H1 (cell line): ENCODE results near the gene SEMA3F. TPM values are rescaled to one million over a fixed set of nuclear protein-coding genes. Genes with fewer than 3 reads are reported as not detected.

ENCODE experiments used
- CTCF ChIA-PET: fragments of 300-600 bp; sonication (Branson Sonifier 250); formaldehyde crosslinking; loops from one replicate; lab custom pipeline; 2021; ENCODE audit not compliant: partially characterized antibody; lab: Charles Lee
- POLR2A ChIA-PET: fragments of 300-600 bp; sonication (Branson Sonifier 250); formaldehyde crosslinking; loops from one replicate; lab custom pipeline; 2021; ENCODE audit warnings: inconsistent platforms; ENCODE audit not compliant: partially characterized antibody; lab: Charles Lee
- DNase-seq, 2 experiments: peaks; one replicate each; pipeline versions ENCODE4 v3.0.0 to v3.0.0-alpha.2; 2010 to 2022; ENCODE audit warnings: low spot score in 2 of 2, low read depth in 1 of 2, mixed read lengths in 1 of 2
- FAIRE-seq: peaks from 2 replicates; lab custom pipeline; 2011; peaks lifted over from hg19 to GRCh38; lab: Jason Lieb, UNC
- H2AFZ ChIP-seq: 2 replicates; pipeline ENCODE4 v1.8.1; 2012; ENCODE audit warnings: low read length, inconsistent platforms
- H2AK5ac ChIP-seq: 2 replicates; pipeline ENCODE4 v1.6.1; 2013; ENCODE audit warnings: low read depth, low read length
- H2BK120ac ChIP-seq: replicated peaks from 2 replicates; pipeline ENCODE3; 2013; ENCODE audit warnings: low read depth, low read length, inconsistent platforms
- H2BK12ac ChIP-seq: 2 replicates; pipeline ENCODE4 v1.6.1; 2013; ENCODE audit warnings: low read depth, low read length
- H2BK15ac ChIP-seq: 2 replicates; pipeline ENCODE4 v1.6.1; 2013; ENCODE audit warnings: low read length
- H2BK20ac ChIP-seq: 2 replicates; pipeline ENCODE4 v1.6.1; 2013; ENCODE audit warnings: low read length
- H2BK5ac ChIP-seq: 2 replicates; pipeline ENCODE4 v1.6.1; 2013; ENCODE audit warnings: low read depth, low read length
- H3K14ac ChIP-seq: 2 replicates; pipeline ENCODE4 v1.6.1; 2013; ENCODE audit warnings: inconsistent platforms; ENCODE audit not compliant: insufficient read length
- H3K18ac ChIP-seq: 2 replicates; pipeline ENCODE4 v1.6.1; 2013; ENCODE audit warnings: low read length; ENCODE audit errors: extremely low read depth
- H3K23ac ChIP-seq: 2 replicates; pipeline ENCODE4 v1.6.1; 2013; ENCODE audit warnings: inconsistent platforms; ENCODE audit not compliant: insufficient read length
- H3K23me2 ChIP-seq: 2 replicates; pipeline ENCODE4 v1.6.1; 2013; ENCODE audit warnings: low read depth, low read length
- H3K27ac ChIP-seq: 2 replicates; pipeline ENCODE4 v1.6.1; 2011; ENCODE audit warnings: low read depth, low read length, inconsistent platforms
- H3K27me3 ChIP-seq, 4 experiments: replicated peaks in 1 of 4; 1 replicate in 1 of 4; 2 replicates in 3 of 4; pipeline versions ENCODE4 v1.6.1 to v1.8.1; 2011 to 2013; ENCODE audit warnings: low read length in 3 of 4, mild to moderate bottlenecking in 3 of 4, inconsistent platforms in 2 of 4, mixed read lengths in 2 of 4, moderate library complexity in 1 of 4; ENCODE audit not compliant: control insufficient read depth in 3 of 4, insufficient read depth in 3 of 4; ENCODE audit errors: extremely low read depth in 1 of 4
- H3K36me3 ChIP-seq, 4 experiments: 2 replicates each; pipeline versions ENCODE4 v1.6.1 to v1.8.1; 2011 to 2013; ENCODE audit warnings: mild to moderate bottlenecking in 4 of 4, low read length in 3 of 4, moderate library complexity in 2 of 4, control low read depth in 1 of 4, inconsistent platforms in 1 of 4; ENCODE audit not compliant: insufficient read depth in 4 of 4, control insufficient read depth in 2 of 4
- H3K4ac ChIP-seq: replicated peaks from 2 replicates; pipeline ENCODE3; 2013; ENCODE audit warnings: low read length, low read depth, mixed read lengths, inconsistent platforms; ENCODE audit not compliant: insufficient read length
- H3K4me1 ChIP-seq, 4 experiments: replicated peaks in 1 of 4; 1 replicate in 1 of 4; 2 replicates in 3 of 4; pipeline versions ENCODE4 v1.6.1 to v1.8.1; 2011 to 2013; ENCODE audit warnings: low read length in 3 of 4, inconsistent platforms in 2 of 4, mixed read lengths in 1 of 4; ENCODE audit not compliant: insufficient read depth in 4 of 4, control insufficient read depth in 3 of 4
- H3K4me2 ChIP-seq, 2 experiments: 2 replicates each; pipeline versions ENCODE4 v1.6.1 to v1.8.1; 2011 to 2013; ENCODE audit warnings: low read depth in 2 of 2, low read length in 2 of 2, control low read depth in 1 of 2, inconsistent platforms in 1 of 2, mild to moderate bottlenecking in 1 of 2; ENCODE audit not compliant: insufficient read depth in 1 of 2
- H3K4me3 ChIP-seq, 4 experiments: fragments of 200-600, 300-600 bp in 1 of 4; sonication (generic), shearing (Covaris generic), sonication (Bioruptor Twin) in 1 of 4; 2 replicates each; pipeline versions ENCODE4 v1.5.1 to v1.8.1; 2011 to 2016; ENCODE audit warnings: low read length in 4 of 4, low read depth in 3 of 4, control low read depth in 2 of 4, inconsistent platforms in 2 of 4, mild to moderate bottlenecking in 2 of 4, mixed read lengths in 1 of 4, moderate library complexity in 1 of 4; ENCODE audit not compliant: insufficient read depth in 2 of 4; ENCODE audit errors: extremely low read depth in 1 of 4
- H3K56ac ChIP-seq: replicated peaks from 2 replicates; pipeline ENCODE3; 2013; ENCODE audit warnings: low read depth, mild to moderate bottlenecking, mixed read lengths, low read length, inconsistent platforms; ENCODE audit not compliant: insufficient read length
- H3K79me1 ChIP-seq: 2 replicates; pipeline ENCODE4 v1.6.1; 2013; ENCODE audit warnings: low read depth, low read length, control low read depth
- H3K79me2 ChIP-seq, 2 experiments: 2 replicates each; pipeline versions ENCODE4 v1.6.1 to v1.8.1; 2012 to 2013; ENCODE audit warnings: low read length in 2 of 2, mild to moderate bottlenecking in 2 of 2, inconsistent platforms in 1 of 2; ENCODE audit not compliant: insufficient read depth in 2 of 2, control insufficient read depth in 1 of 2
- H3K9ac ChIP-seq, 4 experiments: replicated peaks in 1 of 4; 1 replicate in 1 of 4; 2 replicates in 3 of 4; pipeline versions ENCODE4 v1.6.1 to v1.8.1; 2011 to 2013; ENCODE audit warnings: low read depth in 3 of 4, low read length in 3 of 4, control low read depth in 2 of 4, mild to moderate bottlenecking in 2 of 4, moderate library complexity in 2 of 4, inconsistent platforms in 1 of 4; ENCODE audit errors: extremely low read depth in 1 of 4
- H3K9me3 ChIP-seq, 2 experiments: 2 replicates each; pipeline versions ENCODE4 v1.6.1 to v1.8.1; 2012 to 2013; ENCODE audit warnings: mild to moderate bottlenecking in 2 of 2, moderate library complexity in 2 of 2, control low read depth in 1 of 2, inconsistent platforms in 1 of 2, low read depth in 1 of 2, low read length in 1 of 2, mixed read lengths in 1 of 2; ENCODE audit not compliant: insufficient read depth in 2 of 2
- H4K20me1 ChIP-seq, 2 experiments: replicated peaks in 1 of 2; 2 replicates each; pipeline versions ENCODE3 to v1.8.1; 2011 to 2013; ENCODE audit warnings: inconsistent platforms in 2 of 2, low read length in 2 of 2, mild to moderate bottlenecking in 1 of 2; ENCODE audit not compliant: insufficient read depth in 2 of 2, control insufficient read depth in 1 of 2
- H4K5ac ChIP-seq: 2 replicates; pipeline ENCODE4 v1.6.1; 2013; ENCODE audit warnings: low read length, low read depth, mixed read lengths, inconsistent platforms; ENCODE audit not compliant: insufficient read length
- H4K8ac ChIP-seq: 2 replicates; pipeline ENCODE4 v1.8.0; 2013; ENCODE audit warnings: mild to moderate bottlenecking, moderate library complexity, low read length, inconsistent platforms; ENCODE audit not compliant: insufficient read depth; ENCODE audit errors: extremely low read depth
- H4K91ac ChIP-seq: replicated peaks from 2 replicates; pipeline ENCODE3; 2013; ENCODE audit warnings: low read length, mixed read lengths, inconsistent platforms; ENCODE audit not compliant: insufficient read length
- CREB1 ChIP-seq: IDR thresholded peaks from 2 replicates; pipeline ENCODE4 v1.6.1; 2012; ENCODE audit warnings: inconsistent platforms
- GABPA ChIP-seq: IDR thresholded peaks from 2 replicates; pipeline ENCODE4 v1.6.1; 2011; ENCODE audit warnings: mild to moderate bottlenecking, low read length, moderate library complexity, borderline replicate concordance; ENCODE audit not compliant: insufficient read depth
- HDAC2 ChIP-seq, 2 experiments: fragments of 300-600 bp in 1 of 2; sonication (generic) in 1 of 2; IDR thresholded peaks; 2 replicates each; pipeline ENCODE4 v1.6.1; 2011 to 2012; ENCODE audit warnings: low read depth in 2 of 2, low read length in 2 of 2, mild to moderate bottlenecking in 2 of 2, moderate library complexity in 2 of 2, borderline replicate concordance in 1 of 2, inconsistent platforms in 1 of 2
- HDAC6 ChIP-seq: IDR thresholded peaks from one replicate; pipeline ENCODE4 v1.7.1; 2012; ENCODE audit warnings: low read depth, mild to moderate bottlenecking, inconsistent platforms, low read length, moderate library complexity
- MAX ChIP-seq: IDR thresholded peaks from 2 replicates; pipeline ENCODE4 v1.6.1; 2012; ENCODE audit warnings: inconsistent platforms
- SP4 ChIP-seq: IDR thresholded peaks from 2 replicates; pipeline ENCODE4 v1.6.1; 2012; ENCODE audit warnings: low read length, inconsistent platforms
- SRF ChIP-seq: IDR thresholded peaks from 2 replicates; pipeline ENCODE4 v1.6.1; 2011; ENCODE audit warnings: mild to moderate bottlenecking, low read depth, low read length, moderate library complexity
- TBP ChIP-seq: IDR thresholded peaks from 2 replicates; pipeline ENCODE4 v1.6.1; 2011; ENCODE audit warnings: low read depth, low read length, improper control_type of control experiment
- ZNF274 ChIP-seq: IDR thresholded peaks from 2 replicates; pipeline ENCODE4 v1.7.0; 2012; ENCODE audit warnings: low read length, borderline replicate concordance; ENCODE audit errors: extremely low read depth
- WGBS, 2 experiments: shearing (Covaris generic) in 1 of 2; methylation state at CpG; one replicate each; pipeline versions ENCODE4 v1.1.6 to v1.1.7; 2013 to 2015; ENCODE audit warnings: low lambda C conversion rate in 2 of 2, mixed read lengths in 2 of 2, inconsistent platforms in 1 of 2, low coverage in 1 of 2, missing lambda C conversion rate in 1 of 2; ENCODE audit not compliant: insufficient replicate concordance in 2 of 2, insufficient coverage in 1 of 2, insufficient read length in 1 of 2; ENCODE audit errors: extremely low coverage in 1 of 2, missing lambda C conversion rate in 1 of 2; 5-methylcytosine and 5-hydroxymethylcytosine counted together
- polyA plus RNA-seq, 7 experiments: library from polyadenylated mRNA; depleted of rRNA in 3 of 7; stranded (reverse) in 5 of 7; unstranded in 2 of 7; fragments of >200 nt in 5 of 7; fragments of 200-250 nt in 2 of 7; gene quantifications; 1 replicate in 5 of 7; 2 replicates in 1 of 7; 4 replicates in 1 of 7; pipeline versions ENCODE4 v1.2.1 to v1.2.3, GENCODE V29; 2011 to 2013; ENCODE audit warnings: missing spikeins in 2 of 7, mixed read lengths in 2 of 7
- total RNA-seq: library from RNA; stranded (reverse); fragmentation: NEBNext Ultra II Directional; extraction: Animal tissue kit (Norgen Biotek cat#: 25700); gene quantifications from 2 replicates; pipeline ENCODE4 v1.2.1, GENCODE V29; 2021

The SEMA3F gene
- total and polyA plus RNA-seq, 2 of the 8 experiments (the other 6 are each of a cell fraction or from before 2014, with no cell fraction given): 20.3 to 37.0 TPM

GRCh38 chr3:50168388-50168787 lies 13.3 kb downstream of the SEMA3F start:
- H3K18ac ChIP-seq: no peak overlapping the region
- FAIRE-seq (no peak), DNase-seq (no peak)
- POLR2A ChIA-PET: interaction anchor here (0.6 to 3.0 kb wide), 4 partner anchors 10 to 255 kb away, joined by 3 to 11 read pairs (median 5); no protein-coding TSS in a partner anchor
- no peaks in the 10 kb centered on the region for H3K27me3 ChIP-seq
- H2AK5ac ChIP-seq: no peak overlapping the region
- H4K5ac ChIP-seq: no peak overlapping the region
- WGBS, 2 experiments: 94% methylated on average over 9 of the region's 9 CpGs; no CpG with 5 or more reads in 1 of the 2 experiments
- H2BK20ac ChIP-seq: no peak overlapping the region
- CTCF ChIA-PET: interaction anchor here (0.6 to 25.0 kb wide), 5 partner anchors 22 to 78 kb away, joined by 3 to 299 read pairs (median 7); partner anchors contain the start of gene GNAT1
- no peak overlapping the region for H3K23ac ChIP-seq
- no peak for TF ChIP-seq ZNF274
- no peak for TF ChIP-seq HDAC6
- TF ChIP-seq SP4: no peak
- no peak for TF ChIP-seq HDAC2 (IDR thresholded peaks at IDR 0.05; ENCODE audit: borderline replicate concordance in 1 of 2, low read depth in 2 of 2, low read length in 2 of 2)
- TF ChIP-seq MAX: no peak
- no peak for TF ChIP-seq TBP
- TF ChIP-seq SRF: no peak
- no peak for TF ChIP-seq GABPA
- TF ChIP-seq CREB1: no peak
- H3K4me3 ChIP-seq: no peak overlapping the region
- no peak overlapping the region for H3K4me2 ChIP-seq
- H3K4me1 ChIP-seq: peaks cover 0 to 28% (median 20%) of the 10 kb centered on the region in 4 experiments; a peak in 6 of 7 replicates
- no peak overlapping the region for H2BK5ac ChIP-seq
- peaks cover 26% of the 10 kb centered on the region for H3K79me1 ChIP-seq
- no peak overlapping the region for H2AFZ ChIP-seq
- no peak overlapping the region for H4K91ac ChIP-seq
- no peak overlapping the region for H2BK120ac ChIP-seq
- peaks cover 0 to 20% of the 10 kb centered on the region in 2 experiments; a peak in 2 of 4 replicates for H3K79me2 ChIP-seq
- H3K23me2 ChIP-seq: no peaks in the 10 kb centered on the region
- no peak overlapping the region for H3K27ac ChIP-seq
- H3K9me3 ChIP-seq: no peaks in the 10 kb centered on the region
- no peak overlapping the region for H3K14ac ChIP-seq
- peaks cover 0 to 3% (median under 1%) of the 10 kb centered on the region in 4 experiments; a peak in 2 of 8 replicates for H3K36me3 ChIP-seq
- H2BK12ac ChIP-seq: no peak overlapping the region
- H3K9ac ChIP-seq: no peak overlapping the region
- no peak overlapping the region for H3K4ac ChIP-seq
- 0 out of 2 replicates have a peak overlapping the region, but pooled peaks have one; percentile 29 for H2BK15ac ChIP-seq
- no peak overlapping the region for H3K56ac ChIP-seq
- peaks cover 6 to 17% of the 10 kb centered on the region in 2 experiments for H4K20me1 ChIP-seq
- H4K8ac ChIP-seq: no peak overlapping the region
